Measurements from ENCODE around the gene DESI2. TPM values are rescaled to one million over a fixed set of nuclear protein-coding genes. Genes with fewer than 3 reads are reported as not detected.

DESI2 gene
- 35.9 and 42.1 TPM in 2 replicates for total RNA-seq

DNA sequence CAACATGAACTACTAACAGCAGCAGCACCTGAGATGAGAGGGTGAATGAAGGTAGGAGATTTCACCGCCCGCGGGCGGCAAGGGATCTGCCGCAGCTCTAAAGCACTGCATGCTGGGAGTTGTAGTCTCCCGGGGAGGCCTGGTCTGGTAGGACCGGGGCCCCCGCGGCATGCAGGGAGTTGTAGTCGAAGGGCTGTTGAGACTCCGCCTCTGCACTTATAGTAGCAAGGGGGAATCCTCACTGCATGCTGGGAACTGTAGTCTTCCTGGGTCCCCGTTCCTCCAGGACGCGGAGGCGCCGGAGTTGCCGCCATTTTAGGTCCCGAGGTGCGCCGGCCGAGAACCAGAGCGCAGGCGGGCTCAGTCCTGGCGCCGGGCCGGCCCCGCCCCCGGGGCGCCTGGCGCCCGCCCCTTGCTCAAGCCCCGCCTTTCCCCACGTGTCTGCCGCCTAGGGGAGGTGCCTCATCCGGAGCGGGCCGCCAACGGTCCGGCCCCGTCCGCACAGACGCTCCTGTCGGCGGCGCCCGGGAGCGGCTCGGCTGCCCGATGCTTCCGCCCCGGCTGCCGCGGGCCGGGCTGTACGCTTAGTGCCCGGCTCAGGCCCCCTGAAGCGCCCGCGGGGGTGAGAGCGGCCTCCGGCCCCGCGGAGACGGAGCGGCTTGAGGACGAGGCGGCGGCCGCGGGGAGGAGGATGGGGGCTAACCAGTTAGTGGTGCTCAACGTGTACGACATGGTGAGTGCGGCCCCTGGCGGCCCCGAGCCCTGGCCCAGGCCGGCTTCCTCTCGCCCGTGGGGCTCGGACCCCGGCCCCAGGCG, at the start of gene DESI2:
Gene DESI2 (plus strand): TSS at position 504 of the 816 bp plus-strand sequence. CDS start 188 bp downstream, at position 692.

Other genes with a start within 250 kb of the DESI2 start
- 32.0 and 34.0 TPM in 2 replicates for gene ADSS2, start 201.2 kb upstream of the DESI2 start, total RNA-seq
- 0.36 and 0.49 TPM in 2 replicates for gene CATSPERE, start 191.9 kb upstream of the DESI2 start, total RNA-seq
- gene COX20, start 182.5 kb downstream of the DESI2 start, total RNA-seq, result 15.2 and 27.5 TPM in 2 replicates
- gene HNRNPU, start 211.4 kb downstream of the DESI2 start, total RNA-seq, result 192 and 227 TPM in 2 replicates

All from cardiac atrium fibroblast (primary cell).